HL-60 (cell line): Measurements from ENCODE around the gene LIG1.

ENCODE experiments used
- TF ChIP-seq, protein P1 (sequence below): IDR thresholded peaks from one replicate; pipeline ENCODE4 v1.5.1; 2011; ENCODE audit warnings: low read length, control low read depth, inconsistent platforms; ENCODE audit not compliant: insufficient read depth
- TF ChIP-seq, protein P2 (sequence below): IDR thresholded peaks from 2 replicates; pipeline ENCODE4 v1.6.1; 2012; ENCODE audit warnings: low read depth; ENCODE audit not compliant: insufficient replicate concordance

DNA sequence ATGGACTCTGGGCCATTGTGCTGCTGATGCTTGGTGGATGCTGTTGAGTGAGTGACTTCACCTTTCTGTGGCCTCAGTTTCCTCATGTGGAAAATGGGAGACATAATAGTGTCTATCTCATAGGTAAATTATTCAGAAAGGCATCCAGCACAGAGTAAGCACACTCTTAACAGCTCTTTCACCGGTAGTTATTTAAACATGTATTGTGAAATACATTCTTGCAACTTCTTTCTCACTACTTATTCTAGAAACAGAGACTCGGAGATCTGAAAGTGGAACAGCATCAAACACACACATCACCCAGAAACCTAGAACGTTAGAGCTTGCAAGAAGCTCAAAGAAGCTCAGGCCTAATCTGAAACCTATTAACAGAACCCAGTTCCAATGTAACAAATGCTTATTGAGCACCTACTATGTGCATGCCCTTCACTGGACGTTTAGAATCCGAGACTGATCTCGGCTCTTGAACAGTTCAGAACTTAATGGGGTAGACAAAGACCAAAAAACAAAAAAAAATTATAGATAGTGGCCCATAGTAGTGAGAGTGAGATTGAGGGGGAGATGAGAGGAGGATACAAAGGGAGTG is 4.4 kb upstream of the LIG1 start:
- TF ChIP-seq, protein P1, sequence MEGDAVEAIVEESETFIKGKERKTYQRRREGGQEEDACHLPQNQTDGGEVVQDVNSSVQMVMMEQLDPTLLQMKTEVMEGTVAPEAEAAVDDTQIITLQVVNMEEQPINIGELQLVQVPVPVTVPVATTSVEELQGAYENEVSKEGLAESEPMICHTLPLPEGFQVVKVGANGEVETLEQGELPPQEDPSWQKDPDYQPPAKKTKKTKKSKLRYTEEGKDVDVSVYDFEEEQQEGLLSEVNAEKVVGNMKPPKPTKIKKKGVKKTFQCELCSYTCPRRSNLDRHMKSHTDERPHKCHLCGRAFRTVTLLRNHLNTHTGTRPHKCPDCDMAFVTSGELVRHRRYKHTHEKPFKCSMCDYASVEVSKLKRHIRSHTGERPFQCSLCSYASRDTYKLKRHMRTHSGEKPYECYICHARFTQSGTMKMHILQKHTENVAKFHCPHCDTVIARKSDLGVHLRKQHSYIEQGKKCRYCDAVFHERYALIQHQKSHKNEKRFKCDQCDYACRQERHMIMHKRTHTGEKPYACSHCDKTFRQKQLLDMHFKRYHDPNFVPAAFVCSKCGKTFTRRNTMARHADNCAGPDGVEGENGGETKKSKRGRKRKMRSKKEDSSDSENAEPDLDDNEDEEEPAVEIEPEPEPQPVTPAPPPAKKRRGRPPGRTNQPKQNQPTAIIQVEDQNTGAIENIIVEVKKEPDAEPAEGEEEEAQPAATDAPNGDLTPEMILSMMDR = no peak
- TF ChIP-seq, protein P2, sequence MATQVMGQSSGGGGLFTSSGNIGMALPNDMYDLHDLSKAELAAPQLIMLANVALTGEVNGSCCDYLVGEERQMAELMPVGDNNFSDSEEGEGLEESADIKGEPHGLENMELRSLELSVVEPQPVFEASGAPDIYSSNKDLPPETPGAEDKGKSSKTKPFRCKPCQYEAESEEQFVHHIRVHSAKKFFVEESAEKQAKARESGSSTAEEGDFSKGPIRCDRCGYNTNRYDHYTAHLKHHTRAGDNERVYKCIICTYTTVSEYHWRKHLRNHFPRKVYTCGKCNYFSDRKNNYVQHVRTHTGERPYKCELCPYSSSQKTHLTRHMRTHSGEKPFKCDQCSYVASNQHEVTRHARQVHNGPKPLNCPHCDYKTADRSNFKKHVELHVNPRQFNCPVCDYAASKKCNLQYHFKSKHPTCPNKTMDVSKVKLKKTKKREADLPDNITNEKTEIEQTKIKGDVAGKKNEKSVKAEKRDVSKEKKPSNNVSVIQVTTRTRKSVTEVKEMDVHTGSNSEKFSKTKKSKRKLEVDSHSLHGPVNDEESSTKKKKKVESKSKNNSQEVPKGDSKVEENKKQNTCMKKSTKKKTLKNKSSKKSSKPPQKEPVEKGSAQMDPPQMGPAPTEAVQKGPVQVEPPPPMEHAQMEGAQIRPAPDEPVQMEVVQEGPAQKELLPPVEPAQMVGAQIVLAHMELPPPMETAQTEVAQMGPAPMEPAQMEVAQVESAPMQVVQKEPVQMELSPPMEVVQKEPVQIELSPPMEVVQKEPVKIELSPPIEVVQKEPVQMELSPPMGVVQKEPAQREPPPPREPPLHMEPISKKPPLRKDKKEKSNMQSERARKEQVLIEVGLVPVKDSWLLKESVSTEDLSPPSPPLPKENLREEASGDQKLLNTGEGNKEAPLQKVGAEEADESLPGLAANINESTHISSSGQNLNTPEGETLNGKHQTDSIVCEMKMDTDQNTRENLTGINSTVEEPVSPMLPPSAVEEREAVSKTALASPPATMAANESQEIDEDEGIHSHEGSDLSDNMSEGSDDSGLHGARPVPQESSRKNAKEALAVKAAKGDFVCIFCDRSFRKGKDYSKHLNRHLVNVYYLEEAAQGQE = no peak
